Spleen (tissue), 7 donors: ENCODE measurements around the gene PDIA5.

Experiments used
- CTCF ChIP-seq, 11 experiments: fragments of 200-600 bp in 7 of 11; fragments of 450-650 bp in 4 of 11; sonication (generic) in 4 of 11; IDR thresholded peaks in 8 of 11; conservative IDR thresholded peaks in 3 of 11; 1 replicate in 7 of 11; 2 replicates in 4 of 11; pipeline versions ENCODE4 v1.4.0 to v1.8.0; 2016 to 2021; ENCODE audit warnings: antibody characterized with exemption in 11 of 11, inconsistent platforms in 4 of 11, mild to moderate bottlenecking in 1 of 11
- POLR2A ChIP-seq, 3 donors: fragments of 450-650 bp; IDR thresholded peaks; one replicate each; pipeline ENCODE4 v1.5.1; 2017; ENCODE audit warnings: antibody characterized with exemption in 3 of 3, mild to moderate bottlenecking in 1 of 3
- POLR2AphosphoS5 ChIP-seq, 3 donors: sonication (generic); formaldehyde crosslinking; IDR thresholded peaks; one replicate each; pipeline ENCODE4 v1.5.1; 2017; ENCODE audit warnings: antibody characterized with exemption in 3 of 3
- donor health status: DM: no; HTN: no; CAD: no; lungs with moderate emphysema.
- donor health status: DM: no; HTN: no; CAD: no.
- donor health status: DM: no; HTN: no; CAD: no.

- TF ChIP-seq CTCF (IDR thresholded peaks at IDR 0.05 in 8 of 11, conservative IDR thresholded peaks at IDR 0.05 in 3 of 11), result no peak
- no peak for TF ChIP-seq POLR2A (IDR thresholded peaks at IDR 0.05)
- no peak for TF ChIP-seq POLR2AphosphoS5 (IDR thresholded peaks at IDR 0.05)
Measured at GRCh38 chr3:123104550-123104949, 37.7 kb downstream of the PDIA5 start.
